GM12891 (cell line): Measurements from ENCODE around the gene WIPI1.
"Not testable (repeated sequence)": the region's sequence is repeated elsewhere in the genome, so short reads cannot be mapped to it uniquely, and the experiment has no call there.

ENCODE experiments used
- POLR2AphosphoS5 ChIP-seq: IDR thresholded peaks from 2 replicates; pipeline ENCODE4 v1.6.1; 2011; ENCODE audit warnings: low read depth, low read length, control low read depth
- TAF1 ChIP-seq: IDR thresholded peaks from 2 replicates; pipeline ENCODE4 v1.6.1; 2011; ENCODE audit warnings: low read depth, low read length, control low read depth

DNA sequence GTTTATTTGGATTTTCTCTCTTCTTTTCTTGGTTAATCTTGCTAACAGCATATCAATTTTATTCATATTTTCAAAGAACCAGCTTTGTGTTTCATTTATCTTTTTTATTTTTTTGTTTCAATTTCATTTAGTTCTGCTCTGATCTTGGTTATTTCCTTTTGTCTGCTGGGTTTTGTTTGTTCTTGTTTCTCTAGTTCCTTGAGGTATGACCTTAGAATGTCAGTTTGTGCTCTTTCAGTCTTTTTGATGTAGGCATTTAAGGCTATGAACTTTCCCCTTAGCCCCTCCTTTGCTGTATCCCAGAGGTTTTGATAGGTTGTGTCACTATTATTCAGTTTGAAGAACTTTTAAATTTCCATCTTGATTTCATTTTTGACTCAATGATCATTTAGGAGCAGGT, 42.4 kb downstream of the WIPI1 start:
- TF ChIP-seq POLR2AphosphoS5, TAF1: not testable (repeated sequence)
